ENCODE data around the gene KIF3A. TPM values are rescaled to one million over a fixed set of nuclear protein-coding genes. Genes with fewer than 3 reads are reported as not detected.

The KIF3A gene
- total and polyA plus RNA-seq, 7 experiments from 2014 or later: 7.5 to 30.0 (median 11.4) TPM

DNA sequence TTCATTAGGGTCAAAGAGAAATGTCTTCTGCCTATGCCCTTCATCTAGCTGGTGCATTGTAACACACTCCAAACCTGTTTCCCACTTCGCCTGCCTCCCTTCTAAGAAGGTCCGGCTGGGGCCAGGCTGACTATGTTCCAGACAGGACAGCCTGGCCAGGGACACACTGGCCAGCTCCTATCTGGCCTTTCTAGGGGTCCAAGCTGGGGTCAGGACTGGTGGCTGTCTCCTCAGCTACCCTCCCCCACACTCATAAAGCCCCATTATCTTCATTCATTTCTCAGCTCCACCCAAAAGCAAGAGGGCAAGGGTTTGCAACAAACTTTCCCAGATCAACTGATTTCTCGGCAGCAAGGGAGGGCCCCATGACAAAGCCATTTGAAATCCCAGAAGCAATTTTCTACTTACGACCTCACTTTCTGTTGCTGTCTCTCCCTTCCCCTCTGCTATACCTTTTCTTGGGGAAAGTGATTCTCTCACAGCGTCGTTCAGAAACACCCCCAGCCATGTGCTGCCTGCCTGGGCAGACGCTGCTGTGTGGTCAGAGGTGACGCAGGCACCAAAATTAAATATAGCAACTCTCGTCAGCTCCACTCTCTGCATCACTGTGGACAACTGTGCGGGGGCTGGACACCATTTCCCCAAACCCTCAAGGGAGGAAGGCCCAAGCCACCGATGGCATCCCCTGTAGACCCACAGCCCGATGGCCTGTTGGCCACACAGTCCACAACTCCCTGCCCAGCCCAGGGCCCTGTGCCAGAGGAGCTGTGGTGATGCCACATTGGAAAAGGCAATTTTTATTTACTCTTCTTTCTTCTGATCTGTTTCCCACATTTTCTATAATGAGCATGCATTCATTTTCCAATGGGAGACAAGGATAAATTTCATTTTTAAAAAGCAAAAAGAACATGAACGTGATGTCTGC lies 73.3 kb downstream of the KIF3A start:
- peak; percentile 40 for ATAC-seq

GRCh38 chr5:132662925-132663770 lies 74.2 kb downstream of the KIF3A start:
- Histone ChIP-seq H3K27ac (ENCODE audit: low read depth, low read length) (no peak overlapping the region), H3K9me3 (ENCODE audit: control insufficient read depth in 2 of 3, low read length in 3 of 3) (no peaks in the 10 kb centered on the region), H3K4me3 (ENCODE audit: low read length) (no peak overlapping the region), H3K27me3 (ENCODE audit: control insufficient read depth in 2 of 2, insufficient read depth in 2 of 2, low read length in 2 of 2) (no peaks in the 10 kb centered on the region), H3K36me3 (ENCODE audit: control insufficient read depth in 2 of 3, insufficient read depth in 3 of 3, low read length in 3 of 3) (no peaks in the 10 kb centered on the region), H3K4me1 (ENCODE audit: control insufficient read depth in 2 of 2, insufficient read depth in 2 of 2, low read length in 2 of 2) (peaks cover 0 to 28% of the 10 kb centered on the region in 2 donors)
- peak; percentile 33 for ATAC-seq
- peak in 1 of 9 donors; percentile 69 for DNase-seq
- Mint-ChIP-seq H3K9me3 (peaks cover 0 to 3% (median 0%) of the 10 kb centered on the region in 11 donors), H3K36me3 (no peaks in the 10 kb centered on the region), H3K27ac (peak overlapping the region in 1 of 9 donors; percentile 91), H3K4me1 (peaks cover 0 to 58% (median 0%) of the 10 kb centered on the region in 7 donors), H3K4me3 (peak overlapping the region in 1 of 10 donors; percentile 60), H3K27me3 (peaks cover 0 to 16% (median 9%) of the 10 kb centered on the region in 5 donors)
- ChIA-PET CTCF (no interaction called here), POLR2A (no interaction called here)
- intact Hi-C loops (cut with micrococcal nuclease): loop anchor here in 1 of 2 donors (5.0 kb wide), 1 partner anchor 39 kb away; no protein-coding TSS in a partner anchor

More for the DNA sequence above, 73.3 kb downstream of the KIF3A start:
- no peak for DNase-seq
- Mint-ChIP-seq H3K36me3 (no peaks in the 10 kb centered on the region), H3K9me3 (peaks cover 0 to 2% (median 0%) of the 10 kb centered on the region in 11 donors), H3K27me3 (peaks cover 0 to 9% (median 2%) of the 10 kb centered on the region in 5 donors), H3K4me1 (peaks cover 0 to 57% (median 0%) of the 10 kb centered on the region in 7 donors), H3K4me3 (peak overlapping the region in 2 of 10 donors; percentile 13 to 55), H3K27ac (peak overlapping the region in 1 of 9 donors; percentile 91)
- no peak overlapping the region for H3K27ac ChIP-seq (ENCODE audit: low read depth, low read length)
- H3K4me3 ChIP-seq (ENCODE audit: low read length): no peak overlapping the region
- H3K36me3 ChIP-seq (ENCODE audit: control insufficient read depth in 2 of 3, insufficient read depth in 3 of 3, low read length in 3 of 3): no peaks in the 10 kb centered on the region
- no peaks in the 10 kb centered on the region for H3K27me3 ChIP-seq (ENCODE audit: control insufficient read depth in 2 of 2, insufficient read depth in 2 of 2, low read length in 2 of 2)
- peaks cover 0 to 28% of the 10 kb centered on the region in 2 donors for H3K4me1 ChIP-seq (ENCODE audit: control insufficient read depth in 2 of 2, insufficient read depth in 2 of 2, low read length in 2 of 2)
- CTCF ChIA-PET: no interaction called here
- intact Hi-C loops (cut with micrococcal nuclease): loop anchor here in 1 of 2 donors (5.0 kb wide), 1 partner anchor 38 kb away; no protein-coding TSS in a partner anchor
- H3K9me3 ChIP-seq (ENCODE audit: control insufficient read depth in 2 of 3, low read length in 3 of 3): no peaks in the 10 kb centered on the region
- POLR2A ChIA-PET: no interaction called here

GRCh38 chr5:132662004-132662401 lies 75.3 kb downstream of the KIF3A start:
- no peak for ATAC-seq
- Mint-ChIP-seq H3K36me3 (no peaks in the 10 kb centered on the region), H3K4me3 (no peak overlapping the region), H3K27me3 (peaks cover under 1 to 28% (median 19%) of the 10 kb centered on the region in 5 donors), H3K4me1 (peaks cover 0 to 62% (median 5%) of the 10 kb centered on the region in 7 donors), H3K9me3 (peaks cover 0 to 3% (median 0%) of the 10 kb centered on the region in 11 donors), H3K27ac (no peak overlapping the region)
- intact Hi-C loops (cut with micrococcal nuclease): loop anchor here in 1 of 2 donors (5.0 kb wide), 1 partner anchor 40 kb away; no protein-coding TSS in a partner anchor
- no peaks in the 10 kb centered on the region for H3K27me3 ChIP-seq (ENCODE audit: control insufficient read depth in 2 of 2, insufficient read depth in 2 of 2, low read length in 2 of 2)
- ChIA-PET CTCF (no interaction called here), POLR2A (no interaction called here)
- peaks cover under 1 to 29% of the 10 kb centered on the region in 2 donors for H3K4me1 ChIP-seq (ENCODE audit: control insufficient read depth in 2 of 2, insufficient read depth in 2 of 2, low read length in 2 of 2)
- no peak overlapping the region for H3K27ac ChIP-seq (ENCODE audit: low read depth, low read length)
- no peak for DNase-seq
- no peak overlapping the region for H3K4me3 ChIP-seq (ENCODE audit: low read length)
- H3K36me3 ChIP-seq (ENCODE audit: control insufficient read depth in 2 of 3, insufficient read depth in 3 of 3, low read length in 3 of 3): no peaks in the 10 kb centered on the region
- no peaks in the 10 kb centered on the region for H3K9me3 ChIP-seq (ENCODE audit: control insufficient read depth in 2 of 3, low read length in 3 of 3)

- Histone ChIP-seq H3K4me1 (ENCODE audit: control insufficient read depth in 2 of 2, insufficient read depth in 2 of 2, low read length in 2 of 2) (peaks cover 6 to 35% of the 10 kb centered on the region in 2 donors), H3K4me3 (ENCODE audit: low read length) (no peak overlapping the region), H3K27me3 (ENCODE audit: control insufficient read depth in 2 of 2, insufficient read depth in 2 of 2, low read length in 2 of 2) (peaks cover 0 to 4% of the 10 kb centered on the region in 2 donors), H3K36me3 (ENCODE audit: control insufficient read depth in 2 of 3, insufficient read depth in 3 of 3, low read length in 3 of 3) (no peaks in the 10 kb centered on the region), H3K9me3 (ENCODE audit: control insufficient read depth in 2 of 3, low read length in 3 of 3) (no peaks in the 10 kb centered on the region), H3K27ac (ENCODE audit: low read depth, low read length) (no peak overlapping the region)
- Mint-ChIP-seq H3K27ac (peak overlapping the region in 1 of 9 donors; percentile 58), H3K36me3 (no peaks in the 10 kb centered on the region), H3K4me3 (no peak overlapping the region), H3K4me1 (peaks cover 0 to 62% (median 10%) of the 10 kb centered on the region in 7 donors), H3K27me3 (peaks cover 5 to 29% (median 25%) of the 10 kb centered on the region in 5 donors), H3K9me3 (peaks cover 0 to 3% (median 0%) of the 10 kb centered on the region in 11 donors)
- intact Hi-C loops (cut with micrococcal nuclease): loop anchor here in 1 of 2 donors (5.0 kb wide), 1 partner anchor 41 kb away; no protein-coding TSS in a partner anchor
- DNase-seq: no peak
- no peak for ATAC-seq
- POLR2A ChIA-PET: no interaction called here
- CTCF ChIA-PET: no interaction called here
These were observed 75.9 kb downstream of the KIF3A start for GRCh38 chr5:132661231-132662003.

- peaks cover 9 to 30% (median 29%) of the 10 kb centered on the region in 5 donors for H3K27me3 Mint-ChIP-seq
- H3K9me3 Mint-ChIP-seq: peaks cover 0 to 3% (median 0%) of the 10 kb centered on the region in 11 donors
- peaks cover 0 to 63% (median 10%) of the 10 kb centered on the region in 7 donors for H3K4me1 Mint-ChIP-seq
- intact Hi-C loops (cut with micrococcal nuclease): loop anchor here in 1 of 2 donors (5.0 kb wide), 1 partner anchor 42 kb away; no protein-coding TSS in a partner anchor
- H3K36me3 ChIP-seq (ENCODE audit: control insufficient read depth in 2 of 3, insufficient read depth in 3 of 3, low read length in 3 of 3): no peaks in the 10 kb centered on the region
- DNase-seq (no peak), ATAC-seq (no peak)
- peak overlapping the region in 1 of 9 donors; percentile 68 for H3K27ac Mint-ChIP-seq
- H3K36me3 Mint-ChIP-seq: peaks cover 0 to 1% (median 0%) of the 10 kb centered on the region in 5 donors
- no peak overlapping the region for H3K4me3 Mint-ChIP-seq
- H3K4me3 ChIP-seq (ENCODE audit: low read length): no peak overlapping the region
- CTCF ChIA-PET: no interaction called here
- H3K4me1 ChIP-seq (ENCODE audit: control insufficient read depth in 2 of 2, insufficient read depth in 2 of 2, low read length in 2 of 2): peaks cover 13 to 34% of the 10 kb centered on the region in 2 donors
- POLR2A ChIA-PET: no interaction called here
- no peaks in the 10 kb centered on the region for H3K9me3 ChIP-seq (ENCODE audit: control insufficient read depth in 2 of 3, low read length in 3 of 3)
- peaks cover 0 to 5% of the 10 kb centered on the region in 2 donors for H3K27me3 ChIP-seq (ENCODE audit: control insufficient read depth in 2 of 2, insufficient read depth in 2 of 2, low read length in 2 of 2)
- no peak overlapping the region for H3K27ac ChIP-seq (ENCODE audit: low read depth, low read length)
These were observed 77.5 kb downstream of the KIF3A start for GRCh38 chr5:132659598-132660493.

All from naive thymus-derived CD4-positive, alpha-beta T cell (primary cell).